ENCODE results near the gene KICS2.

KICS2 gene

DNA sequence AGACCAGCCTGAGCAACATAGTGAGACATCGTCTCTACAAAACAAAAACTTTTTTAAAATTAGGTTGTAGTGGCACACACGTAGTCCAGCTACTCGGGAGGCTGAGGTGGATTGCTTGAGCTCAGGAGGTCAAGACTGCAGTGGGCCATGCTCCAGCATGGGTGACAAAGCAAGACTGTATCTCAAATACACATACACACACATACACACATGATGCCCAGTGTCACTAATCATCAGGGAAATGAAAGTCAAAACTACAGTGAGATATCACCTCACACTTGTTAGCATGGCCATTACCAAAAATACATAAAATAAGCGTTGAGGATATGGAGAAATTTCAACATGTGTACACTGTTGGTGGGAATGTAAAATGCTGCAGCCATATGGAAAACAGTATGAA is 33.2 kb upstream of the KICS2 start:
- Histone ChIP-seq H3K4me3 (no peak overlapping the region), H3K27ac (no peak overlapping the region), H3K36me3 (ENCODE audit: insufficient read depth, low read length) (no peaks in the 10 kb centered on the region), H3K9me3 (ENCODE audit: low read depth, low read length) (no peaks in the 10 kb centered on the region), H3K9ac (ENCODE audit: insufficient read length) (no peak overlapping the region)
- DNase-seq (ENCODE audit: low read depth, low spot score), result no peak
- TF ChIP-seq POLR2AphosphoS5 (IDR thresholded peaks at IDR 0.05; ENCODE audit: borderline replicate concordance, low read depth, low read length), result no peak
- TF ChIP-seq EZH2 (IDR thresholded peaks at IDR 0.05), result no peak
- no peak for TF ChIP-seq FOXP2 (optimal IDR thresholded peaks at IDR 0.05; ENCODE audit: control extremely low read depth, extremely low read length, insufficient read depth)

DNA sequence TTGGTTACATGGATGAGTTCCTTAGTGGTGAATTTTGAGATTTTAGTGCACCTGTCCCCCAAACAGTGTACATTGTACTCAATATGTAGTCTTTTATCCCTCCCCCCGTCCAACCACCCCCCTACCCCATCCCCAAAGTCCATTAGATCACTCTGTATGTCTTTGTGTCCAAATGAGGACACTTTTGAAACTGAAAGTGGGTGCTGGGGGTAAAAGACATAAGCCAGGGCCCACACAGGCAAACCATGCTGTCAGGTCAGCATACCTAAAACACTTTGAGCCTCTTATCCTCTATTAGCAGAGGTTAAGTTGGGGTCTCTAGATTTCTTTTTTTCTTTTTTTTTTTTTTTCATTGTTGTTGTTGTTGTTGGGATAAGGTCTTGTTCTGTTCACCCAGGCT is 31.3 kb upstream of the KICS2 start:
- DNase-seq (ENCODE audit: low read depth, low spot score), result no peak
- H3K9ac ChIP-seq (ENCODE audit: insufficient read length), result no peak overlapping the region
- H3K27ac ChIP-seq, result no peak overlapping the region
- no peaks in the 10 kb centered on the region for H3K36me3 ChIP-seq (ENCODE audit: insufficient read depth, low read length)
- TF ChIP-seq EZH2 (IDR thresholded peaks at IDR 0.05), result no peak
- no peak for TF ChIP-seq FOXP2 (optimal IDR thresholded peaks at IDR 0.05; ENCODE audit: control extremely low read depth, extremely low read length, insufficient read depth)
- no peak for TF ChIP-seq POLR2AphosphoS5 (IDR thresholded peaks at IDR 0.05; ENCODE audit: borderline replicate concordance, low read depth, low read length)
- no peak overlapping the region for H3K4me3 ChIP-seq
- no peaks in the 10 kb centered on the region for H3K9me3 ChIP-seq (ENCODE audit: low read depth, low read length)

DNA sequence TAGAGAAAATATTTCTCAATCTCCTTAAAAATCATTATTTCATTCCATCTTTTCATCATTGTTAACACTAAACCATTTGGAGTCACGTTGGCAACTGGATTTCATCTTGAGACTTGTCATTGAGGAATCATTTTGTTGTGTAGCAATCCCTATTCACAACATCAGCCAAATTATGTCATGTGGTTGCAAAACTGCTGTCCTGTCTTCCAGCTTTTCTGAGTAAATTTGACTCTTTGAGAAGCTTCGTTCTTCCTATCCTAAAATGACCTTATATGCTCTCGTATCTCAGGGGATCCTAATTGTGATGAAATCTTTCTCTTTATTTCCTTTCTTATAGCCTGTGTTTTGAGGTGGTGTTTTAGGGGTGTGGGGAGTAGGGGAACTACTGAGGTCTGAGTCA is 30.6 kb upstream of the KICS2 start:
- Histone ChIP-seq H3K4me3 (no peak overlapping the region), H3K27ac (no peak overlapping the region)
- no peak for DNase-seq (ENCODE audit: low read depth, low spot score)

DNA sequence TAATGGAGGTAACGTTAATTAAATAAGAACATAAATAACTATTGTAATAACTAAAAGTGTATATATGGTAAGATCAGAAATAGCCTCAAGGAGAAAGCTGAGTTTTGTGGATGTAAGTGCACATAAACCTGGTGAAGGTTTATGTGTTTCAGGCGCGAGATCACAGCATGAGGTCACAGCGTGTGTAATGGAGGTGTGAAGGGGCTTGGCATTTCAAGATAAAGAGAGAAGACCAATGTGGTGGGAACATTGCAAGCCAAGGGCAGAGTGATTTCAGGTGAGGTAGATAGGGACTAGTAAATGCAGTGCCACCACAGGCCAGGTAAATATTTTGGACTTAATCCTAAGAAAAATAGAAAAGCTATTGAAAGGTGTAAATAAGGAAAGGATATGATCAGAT is 21.7 kb upstream of the KICS2 start:
- no peak for TF ChIP-seq EZH2 (IDR thresholded peaks at IDR 0.05)
- no peak for TF ChIP-seq POLR2AphosphoS5 (IDR thresholded peaks at IDR 0.05; ENCODE audit: borderline replicate concordance, low read depth, low read length)
- no peak for TF ChIP-seq FOXP2 (optimal IDR thresholded peaks at IDR 0.05; ENCODE audit: control extremely low read depth, extremely low read length, insufficient read depth)
- Histone ChIP-seq H3K36me3 (ENCODE audit: insufficient read depth, low read length) (no peaks in the 10 kb centered on the region), H3K4me3 (no peak overlapping the region), H3K27ac (no peak overlapping the region), H3K9me3 (ENCODE audit: low read depth, low read length) (no peaks in the 10 kb centered on the region), H3K9ac (ENCODE audit: insufficient read length) (no peak overlapping the region)
- no peak for DNase-seq (ENCODE audit: low read depth, low spot score)

More for the DNA sequence above, 30.6 kb upstream of the KICS2 start:
- Histone ChIP-seq H3K9me3 (ENCODE audit: low read depth, low read length) (no peaks in the 10 kb centered on the region), H3K36me3 (ENCODE audit: insufficient read depth, low read length) (no peaks in the 10 kb centered on the region), H3K9ac (ENCODE audit: insufficient read length) (no peak overlapping the region)
- TF ChIP-seq EZH2 (IDR thresholded peaks at IDR 0.05) (no peak), FOXP2 (optimal IDR thresholded peaks at IDR 0.05; ENCODE audit: control extremely low read depth, extremely low read length, insufficient read depth) (no peak)

DNA sequence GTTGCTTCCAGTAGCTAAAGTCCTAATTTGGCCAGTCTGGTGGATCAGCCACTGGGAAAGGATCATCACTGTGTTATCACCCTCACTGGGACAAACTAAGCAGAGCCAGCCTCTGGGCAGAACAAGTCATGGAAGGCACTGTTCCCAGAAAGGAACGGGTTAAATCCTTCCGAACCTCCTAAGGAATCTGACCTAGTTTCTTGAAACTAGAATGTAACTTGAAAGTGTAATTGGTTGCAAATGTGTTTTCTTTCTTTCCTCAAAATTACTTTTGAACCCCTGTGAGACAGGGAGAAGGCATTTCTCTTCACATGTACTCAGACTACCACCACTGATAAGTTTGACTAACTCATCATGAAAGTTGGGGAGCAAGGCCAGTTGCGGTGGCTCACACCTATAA is 18.7 kb upstream of the KICS2 start:
- no peak for DNase-seq (ENCODE audit: low read depth, low spot score)
- no peak for TF ChIP-seq POLR2AphosphoS5 (IDR thresholded peaks at IDR 0.05; ENCODE audit: borderline replicate concordance, low read depth, low read length)
- TF ChIP-seq FOXP2 (optimal IDR thresholded peaks at IDR 0.05; ENCODE audit: control extremely low read depth, extremely low read length, insufficient read depth), result no peak
- TF ChIP-seq EZH2 (IDR thresholded peaks at IDR 0.05), result no peak
- H3K9me3 ChIP-seq (ENCODE audit: low read depth, low read length), result no peaks in the 10 kb centered on the region
- no peak overlapping the region for H3K4me3 ChIP-seq
- H3K9ac ChIP-seq (ENCODE audit: insufficient read length), result no peak overlapping the region
- no peaks in the 10 kb centered on the region for H3K36me3 ChIP-seq (ENCODE audit: insufficient read depth, low read length)
- H3K27ac ChIP-seq, result no peak overlapping the region

DNA sequence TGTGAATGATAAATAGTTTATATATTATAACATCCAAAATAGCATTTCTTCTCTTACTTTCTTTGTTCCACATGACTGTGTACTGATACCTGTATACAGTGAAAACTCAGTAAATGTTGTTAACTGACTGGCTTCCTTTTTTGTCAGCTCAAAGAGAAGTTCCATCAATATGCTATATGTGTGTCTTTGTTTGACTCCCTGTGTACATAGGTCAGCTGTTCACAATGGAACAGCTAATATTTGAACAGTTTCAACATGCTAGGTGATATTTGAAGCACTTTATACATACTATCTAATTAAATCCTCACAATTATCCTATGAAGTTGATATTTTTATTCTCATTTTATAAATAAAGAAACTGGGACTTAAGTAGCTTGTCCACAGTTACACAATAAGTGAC is 15.3 kb upstream of the KICS2 start:
- DNase-seq (ENCODE audit: low read depth, low spot score), result no peak
- H3K27ac ChIP-seq, result no peak overlapping the region
- H3K9ac ChIP-seq (ENCODE audit: insufficient read length), result no peak overlapping the region
- no peak overlapping the region for H3K4me3 ChIP-seq
- no peak for TF ChIP-seq EZH2 (IDR thresholded peaks at IDR 0.05)
- TF ChIP-seq FOXP2 (optimal IDR thresholded peaks at IDR 0.05; ENCODE audit: control extremely low read depth, extremely low read length, insufficient read depth), result no peak
- TF ChIP-seq POLR2AphosphoS5 (IDR thresholded peaks at IDR 0.05; ENCODE audit: borderline replicate concordance, low read depth, low read length), result no peak
- H3K9me3 ChIP-seq (ENCODE audit: low read depth, low read length), result no peaks in the 10 kb centered on the region
- H3K36me3 ChIP-seq (ENCODE audit: insufficient read depth, low read length), result no peaks in the 10 kb centered on the region

DNA sequence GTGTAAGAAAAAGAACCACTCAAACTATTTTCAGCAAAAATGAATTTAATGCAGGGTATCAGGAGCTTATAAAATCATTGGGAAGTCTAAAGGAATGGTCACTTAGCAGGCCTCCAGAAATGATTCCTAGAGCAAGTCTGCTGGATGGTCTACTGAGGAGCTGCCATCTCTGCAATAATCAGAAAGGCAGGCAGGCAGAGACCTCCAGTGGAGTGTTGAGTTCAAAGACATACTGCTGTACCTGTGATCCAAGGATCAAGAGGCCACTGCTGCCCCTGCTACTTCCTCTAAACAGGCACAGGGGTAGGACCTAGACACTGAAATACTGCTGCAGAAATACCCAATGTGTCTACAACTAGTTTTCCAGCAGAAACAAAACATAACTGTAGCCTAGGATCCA is 14.5 kb upstream of the KICS2 start:
- H3K9ac ChIP-seq (ENCODE audit: insufficient read length), result no peak overlapping the region
- no peaks in the 10 kb centered on the region for H3K9me3 ChIP-seq (ENCODE audit: low read depth, low read length)
- TF ChIP-seq FOXP2 (optimal IDR thresholded peaks at IDR 0.05; ENCODE audit: control extremely low read depth, extremely low read length, insufficient read depth) (no peak), POLR2AphosphoS5 (IDR thresholded peaks at IDR 0.05; ENCODE audit: borderline replicate concordance, low read depth, low read length) (no peak), EZH2 (IDR thresholded peaks at IDR 0.05) (no peak)
- no peak for DNase-seq (ENCODE audit: low read depth, low spot score)
- no peaks in the 10 kb centered on the region for H3K36me3 ChIP-seq (ENCODE audit: insufficient read depth, low read length)
- no peak overlapping the region for H3K27ac ChIP-seq
- H3K4me3 ChIP-seq, result no peak overlapping the region

DNA sequence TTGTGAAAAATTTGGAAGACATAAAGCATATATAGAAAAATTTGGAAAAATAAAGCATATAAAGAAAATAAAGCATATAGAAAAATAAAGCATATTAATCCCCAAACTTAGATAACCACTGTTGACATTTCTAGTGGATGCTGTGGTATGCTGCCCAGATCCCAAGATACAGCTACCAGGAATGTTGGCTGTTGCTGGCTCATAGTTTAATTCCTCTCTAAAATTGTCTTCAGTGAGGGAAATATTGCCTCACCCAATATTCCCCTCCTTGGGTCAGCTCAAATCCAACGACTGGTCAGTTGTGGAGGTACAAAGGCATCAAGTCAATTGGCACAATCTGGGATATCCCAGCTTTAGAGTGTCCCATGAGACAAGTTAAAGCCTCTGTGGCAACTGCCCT is 10.1 kb upstream of the KICS2 start:
- Histone ChIP-seq H3K9ac (ENCODE audit: insufficient read length) (no peak overlapping the region), H3K4me3 (no peak overlapping the region), H3K27ac (no peak overlapping the region), H3K9me3 (ENCODE audit: low read depth, low read length) (no peaks in the 10 kb centered on the region), H3K36me3 (ENCODE audit: insufficient read depth, low read length) (no peaks in the 10 kb centered on the region)
- DNase-seq (ENCODE audit: low read depth, low spot score), result no peak
- TF ChIP-seq POLR2AphosphoS5 (IDR thresholded peaks at IDR 0.05; ENCODE audit: borderline replicate concordance, low read depth, low read length), result no peak
- TF ChIP-seq FOXP2 (optimal IDR thresholded peaks at IDR 0.05; ENCODE audit: control extremely low read depth, extremely low read length, insufficient read depth), result no peak
- no peak for TF ChIP-seq EZH2 (IDR thresholded peaks at IDR 0.05)

DNA sequence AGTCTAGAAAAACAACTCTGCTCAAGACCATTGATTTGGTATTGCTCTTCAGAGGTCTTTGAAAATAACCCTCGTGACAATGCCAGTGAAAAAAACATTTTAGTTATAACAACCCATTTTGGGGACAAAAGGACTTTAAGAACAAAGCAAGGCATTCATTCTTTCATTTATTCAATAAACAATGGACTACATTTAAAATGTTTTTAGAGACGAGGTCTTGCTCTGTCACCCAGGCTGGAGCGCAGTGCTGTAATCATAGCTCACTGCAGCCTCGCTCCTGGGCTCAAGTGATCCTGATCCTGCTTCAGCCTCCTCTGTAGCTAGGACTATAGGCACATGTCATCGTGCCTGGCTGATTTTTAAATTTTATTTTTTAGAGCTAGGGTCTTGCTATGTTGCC is 7.7 kb upstream of the KICS2 start:
- Histone ChIP-seq H3K9me3 (ENCODE audit: low read depth, low read length) (no peaks in the 10 kb centered on the region), H3K4me3 (no peak overlapping the region), H3K9ac (ENCODE audit: insufficient read length) (no peak overlapping the region), H3K36me3 (ENCODE audit: insufficient read depth, low read length) (no peaks in the 10 kb centered on the region), H3K27ac (no peak overlapping the region)
- TF ChIP-seq EZH2 (IDR thresholded peaks at IDR 0.05) (no peak), FOXP2 (optimal IDR thresholded peaks at IDR 0.05; ENCODE audit: control extremely low read depth, extremely low read length, insufficient read depth) (no peak), POLR2AphosphoS5 (IDR thresholded peaks at IDR 0.05; ENCODE audit: borderline replicate concordance, low read depth, low read length) (no peak)
- DNase-seq (ENCODE audit: low read depth, low spot score), result no peak

All from SK-N-MC (cell line).